NCI-H82 (cell line): ENCODE results near the gene MDM4.
"Not testable (repeated sequence)": the region's sequence is repeated elsewhere in the genome, so short reads cannot be mapped to it uniquely, and the experiment has no call there.

ENCODE experiments used
- DNase-seq: peaks from one replicate; lab custom pipeline; 2025; lab: John Stamatoyannopoulos, UW

MDM4 gene, protein sequence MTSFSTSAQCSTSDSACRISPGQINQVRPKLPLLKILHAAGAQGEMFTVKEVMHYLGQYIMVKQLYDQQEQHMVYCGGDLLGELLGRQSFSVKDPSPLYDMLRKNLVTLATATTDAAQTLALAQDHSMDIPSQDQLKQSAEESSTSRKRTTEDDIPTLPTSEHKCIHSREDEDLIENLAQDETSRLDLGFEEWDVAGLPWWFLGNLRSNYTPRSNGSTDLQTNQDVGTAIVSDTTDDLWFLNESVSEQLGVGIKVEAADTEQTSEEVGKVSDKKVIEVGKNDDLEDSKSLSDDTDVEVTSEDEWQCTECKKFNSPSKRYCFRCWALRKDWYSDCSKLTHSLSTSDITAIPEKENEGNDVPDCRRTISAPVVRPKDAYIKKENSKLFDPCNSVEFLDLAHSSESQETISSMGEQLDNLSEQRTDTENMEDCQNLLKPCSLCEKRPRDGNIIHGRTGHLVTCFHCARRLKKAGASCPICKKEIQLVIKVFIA

DNA sequence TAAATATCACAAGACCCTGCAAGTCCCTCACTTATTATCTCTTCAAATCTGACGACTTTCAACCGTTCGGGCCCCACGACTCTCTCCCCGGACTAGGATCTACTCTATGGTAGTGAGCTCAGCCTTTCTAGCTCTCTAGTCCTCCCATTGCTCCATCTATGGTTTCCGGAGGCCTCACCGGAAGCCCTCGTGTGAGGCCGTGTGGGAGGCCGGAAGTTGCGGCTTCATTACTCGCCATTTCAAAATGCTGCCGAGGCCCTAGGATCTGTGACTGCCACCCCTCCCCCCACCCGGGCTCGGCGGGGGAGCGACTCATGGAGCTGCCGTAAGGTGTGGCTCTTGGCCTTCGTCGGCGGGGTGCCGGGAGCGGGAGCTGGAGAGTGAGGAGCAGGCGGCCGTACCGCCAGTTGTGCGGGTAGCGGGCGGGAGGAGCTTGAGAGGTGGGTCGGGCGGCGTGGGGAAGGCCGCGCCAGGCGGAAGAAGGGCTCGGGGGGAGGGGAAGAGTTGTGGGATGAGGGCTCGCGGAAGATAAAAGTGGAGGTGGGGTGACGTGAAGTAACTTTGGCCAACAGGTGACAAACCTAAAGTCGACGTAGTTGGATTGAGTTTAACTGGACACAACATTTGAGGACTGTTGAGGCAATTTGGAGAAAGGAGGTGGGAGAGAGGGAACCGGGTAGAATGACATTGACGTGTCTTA is at the start of gene MDM4:
MDM4 (plus strand) TSS at position 227 of the 700 bp plus-strand sequence. CDS start 9,113 bp downstream, outside the sequence.
- DNase-seq: peak; percentile 99

DNA sequence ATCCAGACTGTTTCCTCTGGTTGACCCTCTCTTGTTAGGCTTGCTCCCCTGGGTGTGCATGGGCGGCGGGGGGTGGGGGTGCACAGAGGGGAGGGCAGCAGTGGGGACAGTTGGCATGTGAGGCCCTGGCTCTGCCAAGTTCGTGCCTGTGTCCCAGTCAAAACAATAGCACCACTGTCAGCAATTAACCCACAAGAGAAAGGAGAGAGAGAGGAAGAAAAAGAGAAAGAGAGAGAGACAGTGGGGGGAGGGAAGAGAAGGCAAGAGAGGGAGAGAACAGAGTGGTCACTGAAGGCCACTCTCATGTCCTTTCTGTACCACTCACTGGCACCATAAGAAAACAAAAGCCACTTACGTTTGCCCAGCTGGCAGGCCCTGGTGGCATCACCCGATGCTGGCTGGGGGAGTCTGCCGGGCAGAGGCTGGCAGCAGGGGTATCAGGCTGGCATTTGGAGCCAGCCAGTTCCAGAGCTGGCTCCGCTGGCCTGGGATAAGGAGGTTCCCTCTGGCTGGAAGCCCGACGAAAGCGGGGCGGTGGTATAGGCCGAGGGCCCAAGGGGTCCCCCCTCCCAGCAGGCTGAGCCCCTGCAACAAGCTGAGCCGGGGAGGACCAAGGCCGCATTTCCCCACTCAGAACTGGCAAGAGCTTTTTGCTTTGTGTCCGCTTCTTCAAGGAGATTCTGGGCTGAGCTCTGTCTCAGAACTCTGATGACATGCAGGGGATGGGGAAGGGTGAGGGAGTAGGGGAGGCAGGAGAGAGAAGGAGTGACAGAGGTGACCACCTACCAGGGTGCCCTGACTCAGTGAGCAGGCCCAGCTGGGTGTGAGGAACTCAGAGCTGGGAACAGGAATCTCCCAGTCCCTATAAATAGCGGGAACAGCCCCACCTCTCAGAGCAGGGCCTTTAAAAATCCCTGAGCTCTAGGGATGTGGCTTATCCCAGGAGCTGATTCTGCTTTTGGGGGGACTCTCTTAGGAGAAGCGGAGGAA is 49.5 kb upstream of the MDM4 start:
- DNase-seq: no peak

DNA sequence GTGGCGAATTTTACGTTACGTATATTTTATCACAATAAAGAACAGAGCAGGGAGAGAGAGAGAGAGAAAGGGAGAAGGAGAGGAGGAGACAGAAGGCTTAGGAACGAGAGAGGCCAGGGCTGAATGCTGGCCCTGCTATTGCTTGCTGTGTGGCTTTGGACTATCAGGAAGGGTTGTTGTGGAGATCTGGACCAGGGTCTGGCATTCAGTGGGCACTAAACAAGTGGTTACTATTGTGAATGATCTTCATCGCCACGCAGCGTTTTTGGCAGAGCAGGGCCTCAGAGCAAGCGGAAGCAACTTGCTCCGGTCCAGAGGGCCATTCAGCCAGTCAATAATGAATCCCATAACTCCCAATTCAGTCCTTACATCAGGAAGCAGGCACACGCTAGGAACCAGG is 48.0 kb upstream of the MDM4 start:
- DNase-seq: no peak

DNA sequence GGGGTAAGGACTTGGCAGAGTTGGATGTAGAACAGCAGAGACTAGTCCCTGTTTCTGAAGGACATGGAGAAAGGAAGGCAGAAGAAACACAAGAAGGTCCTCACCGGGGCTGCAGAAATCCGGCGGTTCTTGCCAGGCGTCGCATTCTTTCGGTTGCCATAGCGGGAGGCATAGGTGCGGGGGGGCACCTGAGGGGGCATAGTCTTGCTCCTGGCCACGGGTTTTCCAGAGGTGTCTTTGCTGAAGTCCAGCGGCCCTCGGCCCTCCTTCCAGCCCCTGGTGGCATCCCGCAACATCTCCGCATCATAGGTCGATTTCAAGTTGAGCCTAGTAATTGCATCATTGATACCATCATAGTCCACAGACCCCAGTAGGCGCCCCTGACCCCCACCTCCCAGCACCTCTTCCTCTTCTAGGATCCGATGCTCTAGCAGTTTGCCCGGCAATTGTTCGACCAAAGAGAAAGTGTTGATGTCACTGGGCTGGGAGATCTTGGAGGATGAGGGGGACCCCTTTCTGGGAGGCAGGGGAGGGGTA is 47.4 kb upstream of the MDM4 start:
- no peak for DNase-seq

DNA sequence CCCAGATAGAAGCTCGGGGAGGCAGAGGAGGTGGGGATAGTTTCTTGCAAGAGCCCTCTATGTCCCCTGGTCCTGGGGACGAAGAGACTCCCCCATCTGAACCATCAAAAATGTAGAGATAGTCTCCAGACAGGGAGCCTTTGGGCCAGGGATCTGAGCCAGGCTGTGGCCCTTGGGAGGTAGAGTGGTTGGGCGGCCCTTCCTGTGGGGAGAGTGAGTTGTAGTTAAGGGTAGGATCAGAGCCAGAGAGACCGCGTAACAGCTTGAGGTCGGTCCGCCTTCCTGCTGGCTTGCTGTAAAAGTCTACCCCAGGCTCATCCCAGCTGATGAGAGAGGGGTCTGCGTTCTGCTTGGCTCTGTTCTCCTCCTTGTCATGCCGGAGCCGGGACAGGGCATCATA is 46.9 kb upstream of the MDM4 start:
- no peak for DNase-seq

DNA sequence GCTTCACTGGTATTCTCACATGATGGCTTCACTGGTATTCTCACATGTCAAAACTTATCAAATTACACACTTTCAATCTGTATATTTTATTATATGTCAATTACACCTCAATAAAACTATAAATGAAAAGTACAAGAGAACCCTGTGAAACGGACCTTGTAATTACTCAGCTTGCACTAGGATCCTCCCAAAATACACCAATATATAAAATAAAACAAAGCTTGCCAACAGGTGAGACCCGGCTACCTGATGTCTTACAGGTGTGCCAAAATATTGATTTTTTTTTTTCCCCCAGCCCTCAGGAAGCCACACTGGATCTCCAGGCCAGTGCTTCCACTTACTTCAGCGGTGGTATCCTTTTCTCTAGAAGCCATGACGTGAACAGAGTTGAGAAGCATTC is 44.5 kb upstream of the MDM4 start:
- DNase-seq: no peak

DNA sequence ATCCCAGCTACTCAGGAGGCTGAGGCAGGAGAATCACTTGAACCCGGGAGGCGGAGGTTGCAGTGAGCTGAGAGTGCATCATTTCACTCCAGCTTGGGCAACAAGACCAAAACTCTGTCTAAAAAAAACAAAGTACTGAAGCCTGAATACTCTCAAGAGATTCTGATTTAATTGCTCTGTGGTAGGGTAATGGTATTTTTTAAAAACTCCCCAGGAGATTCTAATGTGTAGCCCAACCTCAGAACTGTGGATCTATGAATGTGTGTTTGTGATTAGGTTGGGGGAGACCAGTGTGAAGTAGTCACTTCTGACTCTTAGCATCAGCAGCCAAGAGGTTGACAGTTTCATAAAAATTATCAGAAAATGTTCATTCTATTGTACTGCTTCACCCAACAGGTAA is 43.5 kb upstream of the MDM4 start:
- DNase-seq: no peak

DNA sequence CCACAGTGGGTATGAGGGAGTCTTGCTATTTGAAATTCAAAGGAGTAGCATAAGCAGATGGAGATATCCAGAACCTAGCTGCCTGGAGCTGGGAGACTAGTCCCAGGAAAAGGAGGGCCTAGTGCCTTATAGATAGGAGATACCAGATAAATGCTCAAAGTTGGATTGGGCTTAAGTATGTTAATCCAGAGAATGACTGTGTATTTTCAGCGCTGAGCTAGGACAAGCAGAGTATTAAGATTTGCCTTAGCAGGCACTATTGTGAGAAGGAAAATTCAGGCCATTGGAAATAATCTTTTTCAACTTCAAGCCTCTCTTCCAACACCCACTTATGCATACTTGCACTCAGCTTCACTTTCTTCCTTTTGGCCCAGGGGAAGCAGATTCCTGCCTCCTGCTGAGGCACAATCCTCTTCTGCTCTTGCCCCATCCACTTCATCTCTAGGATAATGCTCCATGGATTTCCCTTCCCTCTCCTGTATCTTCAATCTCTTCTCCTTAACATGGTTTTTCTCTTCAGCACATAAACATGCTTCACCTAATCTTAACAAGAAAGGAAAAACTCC is 42.7 kb upstream of the MDM4 start:
- DNase-seq: no peak

DNA sequence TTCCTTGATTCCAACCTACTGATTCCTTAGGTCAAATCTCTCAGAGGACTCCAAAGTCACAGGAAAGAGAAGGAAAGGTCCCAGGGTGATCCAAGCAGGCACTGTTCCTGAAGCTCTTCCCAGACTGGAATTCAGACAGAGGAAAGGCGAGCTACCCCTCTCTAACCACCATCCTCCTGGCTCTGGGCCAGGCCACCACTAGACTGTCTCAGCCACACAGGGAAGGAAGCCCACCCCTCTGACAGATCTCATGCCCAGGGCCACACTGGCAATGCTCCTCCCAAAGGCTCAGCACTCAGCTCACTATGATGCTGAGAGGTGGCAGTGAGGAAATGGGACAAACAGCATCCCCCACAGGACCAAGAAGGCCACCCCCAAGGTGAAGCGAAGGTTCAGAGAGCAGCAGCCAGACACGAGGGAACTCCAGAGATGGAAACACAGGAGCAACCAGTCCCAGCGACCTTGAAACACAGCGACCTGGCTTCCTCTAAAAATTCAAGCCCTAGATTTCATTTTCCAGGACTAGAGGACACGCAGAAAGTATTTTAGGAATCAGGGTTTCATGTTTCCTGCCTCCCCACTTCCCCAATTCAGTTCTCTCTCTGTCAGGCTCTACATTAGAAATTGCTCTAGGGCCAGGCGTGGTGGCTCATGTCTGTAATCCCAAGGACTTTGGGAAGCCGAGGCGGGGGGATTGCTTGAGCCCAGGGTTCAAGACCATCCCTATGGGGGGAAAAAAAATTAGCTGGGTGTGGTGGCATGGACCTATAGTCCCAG is 40.4 kb upstream of the MDM4 start:
- DNase-seq: no peak

DNA sequence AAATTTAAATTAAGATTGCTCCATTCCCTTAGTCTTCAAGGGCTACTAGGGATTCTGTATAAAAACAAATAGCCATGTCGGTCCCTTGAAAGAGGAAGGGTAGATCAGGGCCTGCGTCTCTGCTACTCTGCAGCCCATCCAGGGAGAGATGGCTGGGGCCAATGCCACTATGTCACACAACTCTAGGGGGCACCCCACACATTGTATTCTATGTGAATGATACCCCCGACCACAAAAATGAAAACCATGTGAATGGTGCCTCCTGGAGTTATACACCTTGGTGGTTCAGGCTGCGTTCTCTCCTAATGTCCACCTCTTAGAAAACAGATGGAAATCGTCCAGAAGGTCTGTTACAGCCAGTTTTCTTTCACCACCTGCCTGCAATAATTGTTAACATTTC is 39.6 kb upstream of the MDM4 start:
- no peak for DNase-seq

DNA sequence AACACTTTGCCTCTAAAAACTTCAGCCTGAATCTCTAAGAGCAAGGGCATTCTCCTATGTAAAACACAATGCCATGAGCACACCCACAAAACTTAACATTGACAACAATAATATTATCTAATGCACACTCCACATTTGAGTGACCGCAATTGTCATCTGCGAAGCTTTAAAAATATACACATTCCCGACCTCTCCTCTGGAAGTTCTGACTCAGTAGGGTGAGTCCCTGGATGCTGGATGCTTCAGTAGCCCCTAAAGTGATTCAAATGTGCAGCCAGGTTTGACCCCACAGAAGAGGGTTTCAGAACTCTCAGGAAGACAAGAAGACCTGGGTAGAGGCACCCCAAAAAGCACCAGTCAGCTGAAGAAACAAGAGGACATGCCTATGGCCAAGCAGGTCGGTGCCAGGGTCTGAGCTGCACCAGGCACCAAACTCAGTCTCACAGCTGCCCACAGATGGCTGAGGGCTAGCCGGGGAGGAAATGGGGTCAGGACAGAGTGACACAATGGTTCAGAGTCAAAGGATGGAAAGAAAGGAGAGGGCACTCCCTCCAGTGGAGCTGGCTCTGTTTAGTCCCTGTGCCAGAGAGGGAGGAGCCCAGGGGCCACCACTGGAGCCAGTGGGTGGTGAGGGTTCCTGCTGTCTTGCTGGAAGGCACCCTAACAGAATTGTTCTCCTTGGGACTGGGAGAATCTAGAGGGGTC is 39.0 kb upstream of the MDM4 start:
- no peak for DNase-seq

DNA sequence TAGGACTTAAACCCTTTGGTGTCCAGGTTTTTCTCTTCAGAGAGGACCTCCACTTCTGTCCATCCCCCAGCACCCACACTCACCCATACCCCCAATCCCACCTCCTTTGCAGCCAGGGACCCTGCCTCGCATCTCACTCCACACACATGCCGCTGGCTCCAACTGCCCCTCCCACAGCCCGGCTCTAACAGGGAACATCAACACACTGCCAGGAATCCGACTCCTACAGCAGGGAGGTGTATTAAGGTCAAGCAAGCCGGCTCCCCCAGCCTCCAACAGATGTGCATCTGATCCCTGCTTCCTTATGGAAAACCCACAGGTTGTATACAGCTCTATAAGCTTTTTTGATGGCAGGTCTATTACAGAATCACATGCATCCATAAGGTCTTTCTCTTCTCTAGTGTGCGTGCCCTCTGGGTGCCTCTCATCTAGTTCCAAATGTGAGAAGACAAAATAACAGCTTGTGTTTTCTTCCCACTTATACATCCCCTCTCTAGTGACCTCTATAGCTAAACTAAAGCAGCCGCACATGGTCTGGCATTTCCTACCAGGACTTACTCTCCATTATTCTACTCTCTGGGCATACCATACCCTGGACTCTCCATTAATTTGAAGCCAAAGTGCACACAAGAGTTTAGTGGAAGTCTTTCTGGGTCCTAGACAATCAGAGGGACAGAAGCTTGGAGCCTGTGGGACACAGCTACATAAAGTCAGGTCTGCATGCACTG is 37.9 kb upstream of the MDM4 start:
- peak; percentile 89 for DNase-seq

DNA sequence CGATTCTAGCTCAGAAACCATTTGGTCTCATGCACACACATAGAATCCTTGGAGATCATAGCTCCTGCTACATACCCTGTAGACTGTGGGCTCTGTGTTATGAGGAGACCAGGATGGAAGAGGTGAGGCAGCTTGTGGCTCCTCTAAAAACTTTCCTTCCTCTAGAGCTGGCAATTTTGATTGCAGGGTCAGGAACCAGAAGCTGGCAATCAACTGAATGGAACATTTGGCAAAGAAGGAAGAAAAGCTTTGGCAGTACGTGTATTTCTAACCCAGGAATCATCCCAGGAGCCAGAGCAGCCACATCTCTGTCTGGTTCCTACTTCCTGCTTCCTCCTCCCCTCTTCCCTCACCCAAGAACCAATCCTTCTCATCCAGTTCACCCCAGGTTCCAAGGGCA is 37.3 kb upstream of the MDM4 start:
- no peak for DNase-seq

DNA sequence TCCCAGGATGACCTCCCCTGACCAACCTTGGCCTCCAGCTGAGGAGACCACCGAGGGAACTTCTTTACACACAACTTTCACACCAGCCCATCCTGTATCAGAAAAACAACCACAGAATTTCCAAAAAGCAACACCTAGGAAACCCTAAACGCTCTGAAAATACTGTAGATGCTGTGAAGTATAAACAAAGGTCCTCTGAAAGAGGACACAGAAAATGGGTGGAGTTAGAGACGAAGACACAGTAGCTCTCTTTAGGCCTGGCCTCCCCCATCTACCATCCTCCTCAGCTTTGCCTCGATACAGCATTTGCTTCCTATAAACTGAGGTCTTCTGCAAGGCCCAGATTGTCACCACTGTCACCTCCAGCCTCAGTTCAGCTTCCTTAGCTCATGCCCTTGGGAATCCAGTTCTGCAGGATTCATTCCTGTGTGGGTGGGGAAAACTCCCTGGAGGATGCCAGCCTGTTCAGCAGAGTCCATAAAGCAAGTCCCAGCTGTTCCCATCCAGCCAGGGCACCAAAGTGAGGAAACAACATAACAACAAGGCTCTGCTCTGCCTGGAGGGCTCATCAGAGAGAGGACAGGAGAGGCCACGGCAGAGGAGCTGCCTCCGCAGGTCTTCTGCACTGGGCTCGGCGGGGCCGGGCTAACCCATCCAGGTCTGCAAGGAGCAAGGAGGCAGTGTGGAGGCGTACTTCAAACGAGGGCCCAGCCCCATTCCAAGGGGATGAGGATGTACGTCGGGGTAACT is 36.6 kb upstream of the MDM4 start:
- DNase-seq: no peak

DNA sequence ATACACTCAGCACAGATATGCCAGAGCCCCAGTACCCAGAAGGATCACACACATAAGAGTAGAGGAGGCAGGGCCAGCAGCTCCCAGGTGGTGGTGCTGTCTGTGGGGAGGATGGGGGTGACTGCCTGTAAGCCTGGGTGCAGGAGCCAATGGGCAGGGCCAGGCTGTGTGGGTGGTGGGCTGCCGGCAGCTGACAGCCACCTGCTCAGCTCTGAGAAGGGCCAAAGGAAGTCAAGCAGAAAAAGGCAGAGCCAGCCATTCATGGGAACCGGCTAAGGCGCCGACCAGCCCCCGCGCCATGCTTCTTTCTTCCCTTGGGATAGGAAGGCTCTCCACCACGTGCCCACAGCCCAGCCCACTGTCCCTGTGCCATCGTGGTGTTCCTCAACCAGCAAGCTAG is 35.7 kb upstream of the MDM4 start:
- DNase-seq: no peak

DNA sequence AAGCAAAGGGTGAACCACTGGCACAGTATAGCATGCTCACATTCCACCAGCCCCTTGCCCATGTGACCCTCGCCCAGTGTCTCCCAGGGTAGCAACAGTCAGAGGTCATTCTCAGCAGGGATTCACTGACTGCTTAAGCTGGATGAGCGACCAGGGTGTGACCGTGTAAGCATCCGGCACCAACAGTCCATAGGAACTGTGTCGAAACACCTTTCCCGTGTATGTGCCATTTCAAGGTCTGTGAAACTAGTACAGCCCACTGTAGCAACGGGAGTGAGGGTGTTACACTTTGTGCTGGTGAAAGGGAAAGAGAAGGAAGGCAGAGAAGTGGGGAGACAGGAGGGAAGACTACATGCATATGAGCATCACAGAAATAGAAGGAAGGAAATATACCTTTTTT is 32.4 kb upstream of the MDM4 start:
- DNase-seq: no peak

DNA sequence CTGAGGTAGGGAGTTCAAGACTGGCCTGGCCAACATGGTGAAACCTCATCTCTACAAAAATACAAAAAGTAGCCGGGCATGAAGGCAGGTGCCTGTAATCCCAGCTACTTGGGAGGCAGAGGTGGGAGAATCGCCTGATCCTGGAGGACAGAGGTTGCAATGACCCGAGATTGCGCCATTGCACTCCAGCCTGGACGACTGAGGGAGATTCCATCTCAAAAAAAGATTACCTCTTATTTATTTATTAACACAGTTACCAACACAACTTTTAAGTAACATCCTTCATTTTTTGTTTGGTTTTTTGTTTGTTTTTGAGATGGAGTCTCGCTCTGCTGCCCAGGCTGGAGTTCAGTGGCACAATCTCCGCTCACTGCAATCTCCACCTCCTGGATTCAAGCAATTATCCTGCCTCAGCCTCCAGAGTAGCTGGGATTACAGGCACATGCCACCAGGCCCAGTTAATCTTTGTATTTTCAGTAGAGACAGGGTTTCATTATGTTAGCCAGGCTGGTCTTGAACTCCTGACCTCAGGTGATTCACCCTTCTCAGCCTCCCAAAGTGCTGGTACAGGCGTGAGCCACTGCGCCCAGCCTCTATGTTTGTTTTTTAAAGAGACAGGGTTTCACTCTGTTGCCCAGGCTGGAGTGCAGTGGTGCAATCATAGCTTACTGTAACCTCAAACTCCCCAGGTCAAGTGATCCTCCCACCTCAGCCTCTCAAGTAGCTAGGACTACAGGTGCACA is 29.5 kb upstream of the MDM4 start:
- not testable (repeated sequence) for DNase-seq

DNA sequence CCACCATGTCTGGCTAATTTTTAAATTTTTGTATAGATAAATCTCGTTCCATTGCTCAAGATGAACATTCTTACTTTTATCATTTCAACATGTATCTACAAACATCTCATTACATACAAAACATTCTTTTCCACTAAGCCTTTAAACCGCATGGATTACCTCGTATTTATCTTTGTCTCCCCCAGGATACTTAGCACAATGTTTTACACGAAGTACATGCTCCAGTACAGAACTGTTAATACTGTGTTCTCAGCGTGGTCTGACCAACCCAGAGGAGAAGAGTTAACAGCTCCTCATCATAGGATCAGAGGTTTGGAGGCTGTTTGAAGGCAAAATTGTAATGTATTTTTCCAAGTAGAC is 29.0 kb upstream of the MDM4 start:
- peak; percentile 52 for DNase-seq
